H9 (cell line): ENCODE results near the gene MED1. TPM values are rescaled to one million over a fixed set of nuclear protein-coding genes. Genes with fewer than 3 reads are reported as not detected.

ENCODE experiments used
- DNase-seq: peaks from one replicate; pipeline ENCODE4 v3.0.0-alpha.2; 2017
- H2AFZ ChIP-seq: one replicate; pipeline ENCODE4 v1.6.1; 2013; ENCODE audit warnings: mild to moderate bottlenecking, low read length, control low read depth, moderate library complexity
- H2AK5ac ChIP-seq: 2 replicates; pipeline ENCODE4 v1.6.1; 2013; ENCODE audit warnings: low read length, control low read depth, mixed read lengths; ENCODE audit not compliant: insufficient read length
- H2BK120ac ChIP-seq: one replicate; pipeline ENCODE4 v1.6.1; 2013; ENCODE audit warnings: low read depth, mild to moderate bottlenecking, low read length, control low read depth, inconsistent platforms; ENCODE audit not compliant: poor library complexity, severe bottlenecking
- H2BK12ac ChIP-seq: 2 replicates; pipeline ENCODE4 v1.6.1; 2013; ENCODE audit warnings: low read length, control low read depth, mixed read lengths, low read depth; ENCODE audit not compliant: insufficient read length
- H2BK15ac ChIP-seq: 2 replicates; pipeline ENCODE4 v1.6.1; 2013; ENCODE audit warnings: low read depth, low read length, control low read depth
- H2BK20ac ChIP-seq: one replicate; pipeline ENCODE4 v1.6.1; 2013; ENCODE audit warnings: low read depth, mild to moderate bottlenecking, low read length, control low read depth, inconsistent platforms; ENCODE audit not compliant: poor library complexity, severe bottlenecking
- H2BK5ac ChIP-seq: 2 replicates; pipeline ENCODE4 v1.6.1; 2013; ENCODE audit warnings: low read length, control low read depth, mixed read lengths; ENCODE audit not compliant: insufficient read length
- H3K14ac ChIP-seq: 2 replicates; pipeline ENCODE4 v1.6.1; 2013; ENCODE audit warnings: low read length, control low read depth; ENCODE audit not compliant: insufficient read depth
- H3K18ac ChIP-seq: 2 replicates; pipeline ENCODE4 v1.6.1; 2013; ENCODE audit warnings: low read depth, mild to moderate bottlenecking, mixed read lengths, low read length, control low read depth; ENCODE audit not compliant: insufficient read length
- H3K23ac ChIP-seq: 2 replicates; pipeline ENCODE4 v1.6.1; 2013; ENCODE audit warnings: low read length, control low read depth, mixed read lengths, low read depth; ENCODE audit not compliant: insufficient read length
- H3K23me2 ChIP-seq: 2 replicates; pipeline ENCODE4 v1.6.1; 2013; ENCODE audit warnings: low read depth, mild to moderate bottlenecking, mixed read lengths, low read length, control low read depth; ENCODE audit not compliant: insufficient read length, poor library complexity, severe bottlenecking
- H3K27ac ChIP-seq: 2 replicates; pipeline ENCODE4 v1.5.1; 2013; ENCODE audit warnings: low read length, control low read depth, mixed read lengths, low read depth; ENCODE audit not compliant: insufficient read length
- H3K27me3 ChIP-seq: 2 replicates; pipeline ENCODE4 v1.6.1; 2013; ENCODE audit warnings: low read length, control low read depth, inconsistent platforms; ENCODE audit not compliant: insufficient read depth
- H3K4ac ChIP-seq: 2 replicates; pipeline ENCODE4 v1.6.1; 2013; ENCODE audit warnings: low read depth, mild to moderate bottlenecking, control low read depth, inconsistent platforms, low read length, moderate library complexity
- H3K4me1 ChIP-seq: 2 replicates; pipeline ENCODE4 v1.6.1; 2013; ENCODE audit warnings: low read length, control low read depth, inconsistent platforms; ENCODE audit not compliant: insufficient read depth
- H3K4me2 ChIP-seq: 2 replicates; pipeline ENCODE4 v1.6.1; 2013; ENCODE audit warnings: low read length, control low read depth, mixed read lengths; ENCODE audit not compliant: insufficient read length, insufficient read depth
- H3K56ac ChIP-seq: 2 replicates; pipeline ENCODE4 v1.6.1; 2013; ENCODE audit warnings: low read depth, mild to moderate bottlenecking, mixed read lengths, low read length, control low read depth; ENCODE audit not compliant: insufficient read length
- H3K79me1 ChIP-seq: 2 replicates; pipeline ENCODE4 v1.6.1; 2013; ENCODE audit warnings: low read depth, mild to moderate bottlenecking, moderate library complexity, low read length, control low read depth, inconsistent platforms; ENCODE audit not compliant: insufficient read depth, poor library complexity, severe bottlenecking
- H3K79me2 ChIP-seq: 2 replicates; pipeline ENCODE4 v1.6.1; 2013; ENCODE audit warnings: low read length, control low read depth, inconsistent platforms; ENCODE audit not compliant: insufficient read depth
- H3K9ac ChIP-seq: 2 replicates; pipeline ENCODE4 v1.6.1; 2013; ENCODE audit warnings: low read length, control low read depth, mixed read lengths; ENCODE audit not compliant: insufficient read length; ENCODE audit errors: extremely low read depth
- H3K9me3 ChIP-seq: one replicate; pipeline ENCODE4 v1.6.1; 2013; ENCODE audit warnings: low read depth, low read length, inconsistent platforms; ENCODE audit not compliant: control insufficient read depth
- H3T11ph ChIP-seq: one replicate; pipeline ENCODE4 v1.6.1; 2013; ENCODE audit warnings: mild to moderate bottlenecking, low read length, control low read depth, inconsistent platforms
- H4K20me1 ChIP-seq: one replicate; pipeline ENCODE4 v1.6.1; 2013; ENCODE audit not compliant: control insufficient read depth, insufficient read length, insufficient read depth
- H4K5ac ChIP-seq: 2 replicates; pipeline ENCODE4 v1.6.1; 2013; ENCODE audit warnings: low read depth, mild to moderate bottlenecking, mixed read lengths, low read length, control low read depth; ENCODE audit not compliant: insufficient read length
- H4K8ac ChIP-seq: replicated peaks from 2 replicates; pipeline ENCODE4 v1.6.1; 2013; ENCODE audit warnings: low read length, control low read depth, mixed read lengths, low read depth; ENCODE audit not compliant: insufficient read length
- H4K91ac ChIP-seq: 2 replicates; pipeline ENCODE4 v1.6.1; 2013; ENCODE audit warnings: low read depth, mild to moderate bottlenecking, moderate library complexity, mixed read lengths, low read length, control low read depth; ENCODE audit not compliant: insufficient read length
- H3K27ac Mint-ChIP-seq, 3 experiments: 2 replicates in 2 of 3; 3 replicates in 1 of 3; pipeline ENCODE4 v1.8.0; 2020 to 2021; ENCODE audit warnings: mixed read lengths in 3 of 3, mild to moderate bottlenecking in 1 of 3, moderate library complexity in 1 of 3
- H3K27me3 Mint-ChIP-seq: 2 replicates; pipeline ENCODE4 v1.8.0; 2021; ENCODE audit warnings: low read depth, mild to moderate bottlenecking, moderate library complexity, mixed read lengths
- H3K36me3 Mint-ChIP-seq, 3 experiments: 2 replicates in 2 of 3; 3 replicates in 1 of 3; pipeline ENCODE4 v1.8.0; 2020 to 2021; ENCODE audit warnings: low read depth in 3 of 3, mixed read lengths in 3 of 3; ENCODE audit not compliant: insufficient read depth in 1 of 3
- H3K4me1 Mint-ChIP-seq, 2 experiments: 2 replicates each; pipeline ENCODE4 v1.8.0; 2020; ENCODE audit warnings: mixed read lengths in 2 of 2
- H3K4me3 Mint-ChIP-seq, 2 experiments: 2 replicates in 1 of 2; 3 replicates in 1 of 2; pipeline ENCODE4 v1.8.0; 2020 to 2021; ENCODE audit warnings: mild to moderate bottlenecking in 2 of 2, mixed read lengths in 2 of 2, moderate library complexity in 1 of 2
- H3K9me3 Mint-ChIP-seq, 2 experiments: 2 replicates in 1 of 2; 3 replicates in 1 of 2; pipeline ENCODE4 v1.8.0; 2020; ENCODE audit warnings: mild to moderate bottlenecking in 2 of 2, mixed read lengths in 2 of 2, moderate library complexity in 1 of 2
- WGBS: extraction: QIAGEN DNeasy Blood & Tissue Kit; methylation state at CpG from one replicate; pipeline ENCODE4 v1.1.7; 2013; ENCODE audit warnings: missing lambda C conversion rate, low lambda C conversion rate, mixed read lengths; ENCODE audit not compliant: insufficient read length; ENCODE audit errors: extremely low coverage; 5-methylcytosine and 5-hydroxymethylcytosine counted together
- total RNA-seq: library from RNA; stranded (reverse); gene quantifications from 2 replicates; pipeline ENCODE4 v1.2.1, GENCODE V29; 2021
- TF ChIP-seq, protein P1 (sequence below): fragments of 200-600 bp; sonication (generic); conservative IDR thresholded peaks from 3 replicates; pipeline ENCODE4 v1.8.0; 2021; ENCODE audit warnings: antibody characterized with exemption, mild to moderate bottlenecking

Gene MED1
- total RNA-seq, 1 experiment from 2014 or later = 59.2 TPM

DNA sequence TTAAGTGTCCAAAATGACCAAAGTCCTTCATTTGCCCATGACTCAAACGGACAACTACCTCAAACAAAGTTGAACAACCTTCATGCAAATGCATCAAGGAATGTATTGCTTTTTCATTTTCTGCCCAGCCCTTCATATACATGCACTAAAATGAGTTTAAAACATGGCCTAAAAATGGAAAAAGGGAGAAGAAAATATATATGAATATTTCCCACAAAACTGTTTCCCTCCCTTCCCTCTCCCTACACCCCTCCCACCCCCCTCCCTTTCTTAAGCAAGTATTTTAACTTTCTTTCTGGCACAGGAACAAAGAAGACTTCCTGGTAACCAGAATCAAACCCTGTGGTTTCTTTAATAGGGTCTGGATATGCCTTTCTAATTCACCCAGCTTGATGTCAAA lies 44.1 kb downstream of the MED1 start:
- no peak overlapping the region for H3K4ac ChIP-seq
- no peaks in the 10 kb centered on the region; the same call in 1 of the 2 replicates for H3K27me3 Mint-ChIP-seq
- no peak overlapping the region for H3K23ac ChIP-seq
- no peak overlapping the region for H3T11ph ChIP-seq
- no peak overlapping the region for H3K56ac ChIP-seq
- no peak for DNase-seq
- no peaks in the 10 kb centered on the region for H3K4me1 ChIP-seq
- H3K9me3 ChIP-seq = no peaks in the 10 kb centered on the region
- H2BK15ac ChIP-seq = no peak overlapping the region
- H3K23me2 ChIP-seq = no peaks in the 10 kb centered on the region
- peaks cover 3% of the 10 kb centered on the region for H3K79me1 ChIP-seq
- H4K91ac ChIP-seq = no peak overlapping the region
- H3K79me2 ChIP-seq = no peaks in the 10 kb centered on the region
- H2AFZ ChIP-seq = no peak overlapping the region
- no peaks in the 10 kb centered on the region for H3K27me3 ChIP-seq
- no peak overlapping the region for H2BK20ac ChIP-seq
- H2BK5ac ChIP-seq = no peak overlapping the region
- H2BK120ac ChIP-seq = no peak overlapping the region
- H4K5ac ChIP-seq = no peak overlapping the region
- WGBS = no CpG with 5 or more reads among the region's 1 CpG
- H3K27ac ChIP-seq = no peak overlapping the region
- no peaks in the 10 kb centered on the region for H4K20me1 ChIP-seq
- peaks cover 36 to 48% (median 43%) of the 10 kb centered on the region in 3 experiments; a peak in 6 of 7 replicates for H3K36me3 Mint-ChIP-seq
- H2AK5ac ChIP-seq = no peak overlapping the region
- no peak overlapping the region for H3K18ac ChIP-seq
- H3K14ac ChIP-seq = no peak overlapping the region
- H3K4me1 Mint-ChIP-seq = peaks cover 0 to 3% of the 10 kb centered on the region in 2 experiments; a peak in 1 of 4 replicates
- H3K9ac ChIP-seq = no peak overlapping the region
- no peaks in the 10 kb centered on the region for H3K9me3 Mint-ChIP-seq
- H3K27ac Mint-ChIP-seq = no peak overlapping the region
- H3K4me2 ChIP-seq = no peak overlapping the region
- no peak overlapping the region for H2BK12ac ChIP-seq
- TF ChIP-seq, protein P1, sequence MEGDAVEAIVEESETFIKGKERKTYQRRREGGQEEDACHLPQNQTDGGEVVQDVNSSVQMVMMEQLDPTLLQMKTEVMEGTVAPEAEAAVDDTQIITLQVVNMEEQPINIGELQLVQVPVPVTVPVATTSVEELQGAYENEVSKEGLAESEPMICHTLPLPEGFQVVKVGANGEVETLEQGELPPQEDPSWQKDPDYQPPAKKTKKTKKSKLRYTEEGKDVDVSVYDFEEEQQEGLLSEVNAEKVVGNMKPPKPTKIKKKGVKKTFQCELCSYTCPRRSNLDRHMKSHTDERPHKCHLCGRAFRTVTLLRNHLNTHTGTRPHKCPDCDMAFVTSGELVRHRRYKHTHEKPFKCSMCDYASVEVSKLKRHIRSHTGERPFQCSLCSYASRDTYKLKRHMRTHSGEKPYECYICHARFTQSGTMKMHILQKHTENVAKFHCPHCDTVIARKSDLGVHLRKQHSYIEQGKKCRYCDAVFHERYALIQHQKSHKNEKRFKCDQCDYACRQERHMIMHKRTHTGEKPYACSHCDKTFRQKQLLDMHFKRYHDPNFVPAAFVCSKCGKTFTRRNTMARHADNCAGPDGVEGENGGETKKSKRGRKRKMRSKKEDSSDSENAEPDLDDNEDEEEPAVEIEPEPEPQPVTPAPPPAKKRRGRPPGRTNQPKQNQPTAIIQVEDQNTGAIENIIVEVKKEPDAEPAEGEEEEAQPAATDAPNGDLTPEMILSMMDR = no peak
- H4K8ac ChIP-seq = no peak overlapping the region
- H3K4me3 Mint-ChIP-seq = no peak overlapping the region
